ENCODE measurements around the gene UNC5A. TPM values are rescaled to one million over a fixed set of nuclear protein-coding genes. Genes with fewer than 3 reads are reported as not detected.

Gene UNC5A
- total and polyA plus RNA-seq, 2 of the 8 experiments (the other 6 are each of a cell fraction or from before 2014, with no cell fraction given) = 4.0 to 7.6 TPM

DNA sequence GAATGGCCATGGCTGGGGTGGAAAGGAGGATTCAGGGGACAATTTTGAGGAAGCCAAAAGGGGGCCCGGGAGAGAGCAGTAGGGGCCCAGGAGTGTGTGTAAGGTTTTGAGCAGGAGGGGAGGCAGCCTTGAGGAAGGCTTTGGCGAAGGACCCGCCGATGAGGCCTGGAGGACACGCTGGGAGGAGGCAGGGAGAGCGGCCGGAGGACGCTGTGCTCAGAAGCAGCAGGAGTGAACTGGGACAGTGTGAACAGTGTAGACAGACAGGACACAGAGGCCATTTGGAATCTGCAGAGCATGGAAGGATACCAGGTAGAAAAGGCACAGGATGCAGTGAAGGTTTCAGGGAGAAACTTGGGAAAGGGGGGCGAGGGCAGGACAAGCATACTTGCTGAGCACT lies 14.9 kb downstream of the UNC5A start:
- Histone ChIP-seq H4K20me1 (replicated peaks in 1 of 2; ENCODE audit: control insufficient read depth in 1 of 2, insufficient read depth in 2 of 2, low read length in 2 of 2) (peaks cover 0 to 3% of the 10 kb centered on the region in 2 experiments), H2BK12ac (ENCODE audit: low read depth, low read length) (no peak overlapping the region), H2BK20ac (ENCODE audit: low read length) (no peak overlapping the region), H2AFZ (ENCODE audit: low read length) (no peak overlapping the region), H3K18ac (ENCODE audit: extremely low read depth, low read length) (no peak overlapping the region), H4K8ac (ENCODE audit: extremely low read depth, insufficient read depth, low read length) (no peak overlapping the region), H3K79me1 (ENCODE audit: low read depth, low read length) (no peaks in the 10 kb centered on the region; the same call in 1 of the 2 replicates), H2BK5ac (ENCODE audit: low read depth, low read length) (no peak overlapping the region), H3K56ac (replicated peaks; ENCODE audit: insufficient read length, low read depth, low read length) (no peak overlapping the region), H3K4ac (replicated peaks; ENCODE audit: insufficient read length, low read depth, low read length) (no peak overlapping the region), H4K91ac (replicated peaks; ENCODE audit: insufficient read length, low read length) (no peak overlapping the region), H3K4me1 (replicated peaks in 1 of 4; ENCODE audit: control insufficient read depth in 3 of 4, insufficient read depth in 4 of 4, low read length in 3 of 4) (peaks cover 0 to 3% (median 0%) of the 10 kb centered on the region in 4 experiments; a peak in 3 of 7 replicates), H3K27me3 (replicated peaks in 1 of 4; ENCODE audit: control insufficient read depth in 3 of 4, extremely low read depth in 1 of 4, insufficient read depth in 3 of 4, low read length in 3 of 4) (no peaks in the 10 kb centered on the region), H3K9me3 (ENCODE audit: insufficient read depth in 2 of 2, low read depth in 1 of 2, low read length in 1 of 2) (no peaks in the 10 kb centered on the region), H3K79me2 (ENCODE audit: control insufficient read depth in 1 of 2, insufficient read depth in 2 of 2, low read length in 2 of 2) (no peaks in the 10 kb centered on the region), H3K27ac (ENCODE audit: low read depth, low read length) (no peak overlapping the region), H2AK5ac (ENCODE audit: low read depth, low read length) (no peak overlapping the region), H3K23ac (ENCODE audit: insufficient read length) (no peak overlapping the region), H2BK15ac (ENCODE audit: low read length) (no peak overlapping the region), H3K36me3 (ENCODE audit: control insufficient read depth in 2 of 4, insufficient read depth in 4 of 4, low read length in 3 of 4) (no peaks in the 10 kb centered on the region), H3K9ac (replicated peaks in 1 of 4; ENCODE audit: extremely low read depth in 1 of 4, low read depth in 3 of 4, low read length in 3 of 4) (no peak overlapping the region), H3K14ac (ENCODE audit: insufficient read length) (no peak overlapping the region), H3K23me2 (ENCODE audit: low read depth, low read length) (peaks cover 5% of the 10 kb centered on the region; the same call in 1 of the 2 replicates), H4K5ac (ENCODE audit: insufficient read length, low read depth, low read length) (no peak overlapping the region), H3K4me3 (ENCODE audit: extremely low read depth in 1 of 4, insufficient read depth in 2 of 4, low read depth in 3 of 4, low read length in 4 of 4) (no peak overlapping the region), H2BK120ac (replicated peaks; ENCODE audit: low read depth, low read length) (no peak overlapping the region), H3K4me2 (ENCODE audit: insufficient read depth in 1 of 2, low read depth in 2 of 2, low read length in 2 of 2) (no peak overlapping the region)
- DNase-seq (ENCODE audit: low read depth in 1 of 2, low spot score in 2 of 2) = no peak
- no peak for FAIRE-seq
- POLR2A ChIA-PET (ENCODE audit: partially characterized antibody) = interaction anchor here (0.6 kb wide), 1 partner anchor 286 kb away, joined by 3 read pairs; no protein-coding TSS in a partner anchor
- TF ChIP-seq KDM4A (IDR thresholded peaks at IDR 0.05; ENCODE audit: low read depth, low read length, severe bottlenecking) (no peak), KDM5A (IDR thresholded peaks at IDR 0.05; ENCODE audit: low read length) (no peak), ZNF274 (IDR thresholded peaks at IDR 0.05; ENCODE audit: borderline replicate concordance, extremely low read depth, low read length) (no peak)
- CTCF ChIA-PET (ENCODE audit: partially characterized antibody) = interaction anchor here (0.7 to 3.4 kb wide), 6 partner anchors 8 to 70 kb away, joined by 3 to 18 read pairs (median 4); no protein-coding TSS in a partner anchor
- 96% methylated on average over 9 of the region's 9 CpGs; no CpG with 5 or more reads in 1 of the 2 experiments for WGBS, 2 experiments (ENCODE audit: extremely low coverage in 1 of 2, insufficient coverage in 1 of 2, insufficient read length in 1 of 2, insufficient replicate concordance in 2 of 2, low coverage in 1 of 2, low lambda C conversion rate in 2 of 2, missing lambda C conversion rate in 1 of 2)

Measured in H1 (cell line).